ENCODE results near the gene UTY. TPM values are rescaled to one million over a fixed set of nuclear protein-coding genes. Genes with fewer than 3 reads are reported as not detected.

Gene UTY
- not detected for total RNA-seq

GRCh38 chrY:13479828-13480227, at the start of gene UTY:
TSS of gene UTY (minus strand) at chrY:13480033. CDS start at chrY:13479665, 368 bp downstream.

Other genes starting within 250 kb of the UTY start
- not detected for gene TMSB4Y, start 223.9 kb upstream of the UTY start, total RNA-seq

Data from metanephros (tissue), 1 donor.